SHP77 treated with DMSO at 0.1 percent for 48 hours (cell line): ENCODE results near the gene MTA1.

ENCODE experiments used
- DNase-seq: peaks from one replicate; lab custom pipeline; 2025; lab: John Stamatoyannopoulos, UW

Gene MTA1

GRCh38 chr14:105410642-105411016 lies 9.0 kb upstream of the MTA1 start:
- no peak for DNase-seq

DNA sequence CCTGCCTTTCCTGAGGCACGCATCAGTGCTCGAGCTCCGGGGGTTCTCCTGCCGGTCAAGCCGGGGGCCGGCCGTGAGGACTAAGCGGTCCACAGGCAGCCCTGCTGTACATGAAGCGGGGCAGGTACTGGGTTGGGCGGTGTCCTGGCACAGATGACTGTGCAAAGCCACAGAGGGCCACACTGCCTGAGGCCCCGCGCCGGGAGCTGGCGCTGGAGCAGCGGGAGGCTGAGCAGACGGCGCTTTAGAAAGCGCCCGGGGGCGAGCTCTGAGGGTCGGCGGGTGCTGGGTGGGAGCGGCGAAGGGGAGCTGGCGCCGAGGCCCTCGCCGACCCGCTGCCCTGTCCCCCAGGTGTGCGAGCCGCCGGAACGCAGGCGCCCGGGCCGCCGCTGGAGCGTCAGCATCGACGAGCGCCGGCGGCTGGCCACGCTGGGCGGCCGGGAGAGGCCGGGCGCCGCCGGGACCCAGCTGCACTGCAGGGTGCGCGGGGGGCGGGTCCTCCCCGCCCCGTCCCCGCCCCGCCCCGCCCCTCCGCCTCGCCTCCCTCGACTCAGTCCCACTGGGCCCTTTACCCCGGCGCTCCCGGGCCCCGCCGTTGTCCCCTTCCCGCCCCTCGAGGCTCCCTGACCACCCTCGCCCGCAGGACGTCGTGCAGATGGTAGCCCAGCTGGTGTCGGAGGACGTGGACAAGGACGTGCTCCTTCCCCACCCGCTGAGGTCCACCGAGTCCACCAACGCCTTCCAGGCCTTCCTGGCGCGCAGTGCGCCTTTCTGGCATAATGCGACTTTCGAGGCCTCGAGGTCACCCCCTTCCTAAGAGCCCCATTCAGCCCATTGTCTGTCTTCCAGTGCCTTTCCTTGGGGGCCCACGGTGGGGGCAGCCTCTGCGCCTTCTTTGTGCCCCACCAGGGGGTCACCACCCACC lies 8.3 kb upstream of the MTA1 start:
- no peak for DNase-seq

- no peak for DNase-seq
These were observed 7.4 kb upstream of the MTA1 start for GRCh38 chr14:105411985-105412770.

- DNase-seq = no peak
These were observed 6.7 kb upstream of the MTA1 start for GRCh38 chr14:105412771-105413543.

- DNase-seq = no peak
These were observed 6.1 kb upstream of the MTA1 start for GRCh38 chr14:105413544-105413886.

- no peak for DNase-seq
These were observed 4.9 kb upstream of the MTA1 start for GRCh38 chr14:105414456-105415371.

- DNase-seq = no peak
These were observed 3.9 kb upstream of the MTA1 start for GRCh38 chr14:105415481-105416428.

DNA sequence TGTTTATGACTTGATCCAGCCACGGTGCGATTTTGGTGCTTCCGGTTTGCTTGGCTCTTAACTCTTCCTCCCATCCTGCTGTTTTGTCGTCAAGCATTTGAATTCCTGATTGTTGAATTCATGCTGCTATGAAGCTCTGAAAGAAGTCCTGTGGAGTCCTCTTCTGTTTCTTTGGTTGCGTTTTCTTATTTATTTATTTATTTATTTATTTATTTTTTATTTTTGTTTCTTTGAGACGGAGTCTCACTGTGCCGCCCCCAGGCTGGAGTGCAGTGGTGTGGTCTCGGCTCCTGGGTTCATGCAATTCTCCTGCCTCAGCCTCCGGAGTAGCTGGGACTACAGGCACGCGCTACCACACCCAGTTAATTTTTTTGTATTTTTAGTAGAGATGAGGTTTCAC lies 3.0 kb upstream of the MTA1 start:
- no peak for DNase-seq

DNA sequence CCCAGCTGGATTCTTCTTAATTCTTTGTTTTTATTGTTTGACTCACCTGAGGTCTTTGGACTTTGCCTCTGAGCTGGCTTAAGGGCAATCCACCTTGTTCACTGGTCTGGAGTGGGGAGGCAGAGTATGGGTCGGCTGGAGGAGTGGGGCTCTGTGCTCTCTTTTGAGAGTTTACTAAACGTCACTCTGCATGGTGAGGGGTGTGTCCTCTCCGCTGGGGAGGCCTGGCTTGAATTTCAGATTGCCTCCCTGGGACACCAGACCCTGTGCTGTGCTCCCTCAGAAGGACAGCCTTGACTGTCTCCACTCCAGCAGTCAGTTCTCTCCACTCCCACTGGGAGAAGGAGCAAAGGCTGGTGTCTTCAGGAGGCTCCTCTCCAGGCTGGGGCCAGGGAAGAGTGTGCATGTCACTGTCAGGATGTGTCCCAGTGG lies 1.9 kb upstream of the MTA1 start:
- no peak for DNase-seq

DNA sequence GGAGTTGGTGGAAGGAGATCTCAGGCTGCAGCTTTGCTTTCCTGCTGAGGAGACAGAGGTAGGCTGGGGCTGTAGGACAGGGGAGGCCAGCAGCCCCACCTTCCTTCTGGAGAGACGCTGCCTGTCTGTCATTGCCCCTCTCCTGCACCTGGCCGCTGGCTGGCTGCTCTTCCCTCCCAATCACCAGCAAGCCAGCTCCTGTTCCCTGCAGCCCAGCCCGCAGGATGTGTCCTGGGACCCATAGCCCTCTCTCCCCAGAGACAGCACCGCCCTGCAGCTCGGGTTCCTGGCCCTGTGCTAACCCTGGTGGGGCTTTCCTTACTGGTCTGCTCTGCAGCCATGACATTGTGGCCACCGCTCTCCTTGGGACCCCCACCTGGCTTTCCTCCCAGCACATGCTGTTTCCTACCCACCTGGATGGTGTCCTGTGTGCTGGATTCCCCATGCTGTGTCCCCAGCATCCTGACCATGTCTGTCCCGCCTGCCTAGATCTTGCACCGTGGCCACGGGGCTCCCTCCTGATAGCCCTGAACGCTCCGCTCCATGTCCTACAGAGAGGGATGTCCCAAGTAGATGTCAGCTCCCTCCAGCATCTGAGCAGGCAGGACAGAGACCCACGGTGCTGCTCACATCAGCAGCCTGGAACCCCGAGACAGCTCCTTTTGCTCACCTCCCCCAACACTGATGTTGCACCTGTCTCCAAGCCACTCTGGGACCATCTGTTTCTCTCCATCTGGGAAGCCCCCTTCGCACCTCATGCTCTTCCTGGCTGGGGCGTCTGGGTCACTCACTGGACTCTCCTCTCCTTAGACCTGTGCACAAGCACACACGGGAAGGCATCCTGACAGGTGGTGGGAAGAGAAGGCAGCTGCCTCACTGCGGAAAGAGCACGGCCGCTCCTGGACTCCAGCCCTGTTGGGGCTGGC lies 1.1 kb upstream of the MTA1 start:
- no peak for DNase-seq

DNA sequence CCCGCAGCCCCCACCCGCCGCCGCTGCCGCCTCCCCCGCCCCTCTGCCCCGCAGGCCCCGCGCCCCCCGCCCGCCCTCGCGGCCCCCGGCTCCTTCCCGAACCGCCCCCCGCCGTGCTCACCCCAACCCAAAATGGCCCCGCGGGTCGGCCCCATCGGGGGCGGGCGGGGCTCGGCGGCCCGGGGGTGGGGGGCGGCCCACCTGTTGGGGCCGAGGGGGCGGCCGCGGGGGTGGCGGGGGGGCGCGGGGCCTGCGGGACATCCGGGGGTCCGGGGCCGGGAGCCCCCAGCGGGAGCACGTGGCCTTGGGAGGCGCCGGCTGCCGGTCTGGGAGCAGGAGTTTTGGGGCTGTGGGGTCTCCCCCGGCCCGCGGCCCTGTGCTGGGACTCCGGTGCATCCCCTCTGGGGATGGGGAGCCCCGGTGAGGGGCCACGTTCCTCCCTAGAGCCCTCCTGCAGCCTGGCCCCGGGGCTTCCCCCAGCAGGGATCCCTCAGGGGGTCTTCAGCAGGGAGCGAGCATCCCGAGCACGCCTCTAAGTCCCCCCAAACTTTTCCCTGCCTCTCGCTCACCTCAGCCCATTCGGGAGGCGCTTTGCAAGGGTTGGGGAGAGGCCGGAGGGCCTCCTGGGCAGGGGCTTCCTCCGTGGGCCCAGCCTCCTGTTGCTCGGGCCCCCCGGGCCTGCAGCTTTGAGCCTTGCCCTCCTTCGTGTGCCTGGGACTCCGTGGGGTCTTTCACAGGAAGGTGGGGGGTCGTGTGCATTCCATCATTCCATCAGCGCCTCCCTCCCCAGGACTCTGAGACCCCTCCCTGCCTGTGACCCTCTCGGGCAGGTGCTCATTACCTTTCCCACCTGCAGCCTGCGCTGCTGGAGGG lies 710 bp downstream of the MTA1 start:
- DNase-seq = no peak

- no peak for DNase-seq
These were observed 1.5 kb downstream of the MTA1 start for GRCh38 chr14:105420974-105421674.

- no peak for DNase-seq
These were observed 2.3 kb downstream of the MTA1 start for GRCh38 chr14:105421723-105422615.

DNA sequence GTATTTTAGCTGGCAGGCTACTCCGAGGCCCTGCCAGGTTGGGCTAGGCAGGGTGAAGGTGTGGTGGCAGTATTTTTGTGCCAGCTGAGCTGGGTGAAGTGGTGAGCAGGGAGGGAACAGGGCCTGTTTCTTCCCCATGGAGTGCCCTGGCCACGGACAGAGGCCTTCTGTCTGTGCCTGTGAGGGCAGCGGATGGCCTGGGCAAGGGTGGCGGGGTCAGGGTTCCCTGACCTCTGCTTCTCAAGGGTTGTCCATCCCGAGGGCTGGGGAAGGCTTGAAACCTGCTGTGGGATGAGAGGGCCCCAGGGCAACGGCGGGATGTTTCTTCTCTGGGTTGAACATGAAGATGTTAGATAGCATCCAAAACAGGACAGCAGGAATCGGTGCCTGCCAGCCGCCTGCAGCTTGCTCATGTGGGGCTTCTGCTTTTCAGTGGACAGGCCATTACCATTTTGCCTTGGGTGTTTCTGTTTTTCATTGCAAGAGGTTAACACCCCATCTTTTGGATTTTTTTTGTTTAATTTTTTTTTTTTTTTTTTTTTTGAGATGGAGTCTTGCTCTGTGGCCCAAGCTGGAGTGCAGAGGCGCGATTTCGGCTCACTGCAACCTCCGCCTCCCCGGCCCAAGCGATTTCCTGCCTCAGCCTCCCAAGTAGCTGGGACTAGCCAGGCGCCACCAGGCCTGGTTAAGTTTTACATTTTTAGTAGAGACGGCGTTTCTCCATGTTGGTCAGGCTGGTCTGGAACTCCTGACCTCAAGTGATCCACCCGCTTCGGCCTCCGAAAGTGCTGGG lies 3.3 kb downstream of the MTA1 start:
- DNase-seq = no peak

- DNase-seq = no peak
These were observed 4.0 kb downstream of the MTA1 start for GRCh38 chr14:105423488-105424195.
